ENCODE measurements around the gene PKHD1. TPM values are rescaled to one million over a fixed set of nuclear protein-coding genes. Genes with fewer than 3 reads are reported as not detected.

Gene PKHD1
- total RNA-seq, 4 donors from 2014 or later, result 0.04 to 0.32 (median 0.22) TPM; not detected in 1

GRCh38 chr6:51675020-51675921, 412.1 kb downstream of the PKHD1 start:
- 61 to 76% methylated on average over 9 of the region's 9 CpGs for WGBS, 2 donors
- intact Hi-C loops (cut with DNase I; ENCODE audit: low total_unique reads), result no loop called here
- no peak for TF ChIP-seq POLR2A (IDR thresholded peaks at IDR 0.05)
- TF ChIP-seq CTCF (IDR thresholded peaks at IDR 0.05), result no peak
- no peak for DNase-seq (ENCODE audit: low spot score in 2 of 2)
- H3K4me3 ChIP-seq (ENCODE audit: low read depth, poor library complexity, severe bottlenecking), result no peak overlapping the region

GRCh38 chr6:51663525-51663924, 423.9 kb downstream of the PKHD1 start:
- TF ChIP-seq CTCF (IDR thresholded peaks at IDR 0.05) (no peak), POLR2A (IDR thresholded peaks at IDR 0.05) (no peak)
- DNase-seq (ENCODE audit: low spot score in 2 of 2), result no peak
- no peak overlapping the region for H3K4me3 ChIP-seq (ENCODE audit: low read depth, poor library complexity, severe bottlenecking)
- intact Hi-C loops (cut with DNase I; ENCODE audit: low total_unique reads), result no loop called here

DNA sequence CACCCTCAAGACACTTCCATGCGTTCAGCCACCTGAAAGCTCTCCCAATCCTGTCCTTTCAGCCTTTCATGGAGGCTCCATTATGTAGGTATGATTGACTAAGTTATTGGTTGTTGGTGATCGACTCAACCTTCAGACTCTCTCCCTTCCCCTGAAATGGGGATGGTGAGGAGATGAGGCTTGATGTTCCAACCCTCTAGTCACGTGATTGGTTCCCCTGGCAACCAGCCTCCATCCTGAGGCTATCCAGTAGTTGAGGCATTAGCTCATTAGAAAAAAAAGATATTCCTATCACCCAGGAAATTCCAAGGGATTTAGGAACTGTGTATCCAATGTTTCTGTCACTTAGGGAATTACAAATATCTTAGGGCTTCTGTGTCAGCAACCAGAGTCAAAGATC, 426.6 kb downstream of the PKHD1 start:
- no peak overlapping the region for H3K4me3 ChIP-seq (ENCODE audit: low read depth, poor library complexity, severe bottlenecking)
- TF ChIP-seq CTCF (IDR thresholded peaks at IDR 0.05) (no peak), POLR2A (IDR thresholded peaks at IDR 0.05) (no peak)
- intact Hi-C loops (cut with DNase I; ENCODE audit: low total_unique reads), result no loop called here
- WGBS, 2 donors, result 69 to 80% methylated on average over 3 of the region's 3 CpGs
- no peak for DNase-seq (ENCODE audit: low spot score in 2 of 2)

GRCh38 chr6:51657491-51657890, 429.9 kb downstream of the PKHD1 start:
- no peak for TF ChIP-seq CTCF (IDR thresholded peaks at IDR 0.05)
- no peak for TF ChIP-seq POLR2A (IDR thresholded peaks at IDR 0.05)
- WGBS, 2 donors, result 88 to 90% methylated on average over 3 of the region's 3 CpGs
- intact Hi-C loops (cut with DNase I; ENCODE audit: low total_unique reads), result no loop called here

DNA sequence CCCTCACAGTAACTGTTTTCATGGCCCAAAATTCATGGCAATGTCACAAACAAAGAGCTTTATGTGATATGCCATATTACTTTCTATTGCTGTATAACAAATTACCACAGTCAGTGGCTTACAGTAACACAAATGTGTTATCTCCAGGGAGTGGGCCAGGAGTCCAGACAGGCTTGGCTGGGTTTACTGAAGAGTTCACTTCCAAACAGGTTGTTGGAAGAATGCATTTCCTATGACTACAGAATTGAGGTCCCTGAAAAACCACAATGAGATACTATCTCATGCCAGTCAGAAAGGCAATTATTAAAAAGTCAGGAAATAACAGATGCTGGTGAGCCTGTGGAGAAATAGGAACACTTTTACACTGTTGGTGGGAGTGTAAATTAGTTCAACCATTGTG, 431.9 kb downstream of the PKHD1 start:
- DNase-seq (ENCODE audit: low spot score in 2 of 2), result no peak
- intact Hi-C loops (cut with DNase I; ENCODE audit: low total_unique reads), result no loop called here
- no peak overlapping the region for H3K4me3 ChIP-seq (ENCODE audit: low read depth, poor library complexity, severe bottlenecking)
- TF ChIP-seq CTCF (IDR thresholded peaks at IDR 0.05) (no peak), POLR2A (IDR thresholded peaks at IDR 0.05) (no peak)

More at GRCh38 chr6:51657491-51657890, 429.9 kb downstream of the PKHD1 start:
- H3K4me3 ChIP-seq (ENCODE audit: low read depth, poor library complexity, severe bottlenecking), result no peak overlapping the region
- no peak for DNase-seq (ENCODE audit: low spot score in 2 of 2)
